Measurements from ENCODE around the gene ARL14. TPM values are rescaled to one million over a fixed set of nuclear protein-coding genes. Genes with fewer than 3 reads are reported as not detected.

The ARL14 gene
- polyA plus RNA-seq (2013, experiment 1 of 2; ENCODE audit: insufficient read length), result not detected
- polyA plus RNA-seq (2013, experiment 2 of 2; ENCODE audit: insufficient read length), result not detected

DNA sequence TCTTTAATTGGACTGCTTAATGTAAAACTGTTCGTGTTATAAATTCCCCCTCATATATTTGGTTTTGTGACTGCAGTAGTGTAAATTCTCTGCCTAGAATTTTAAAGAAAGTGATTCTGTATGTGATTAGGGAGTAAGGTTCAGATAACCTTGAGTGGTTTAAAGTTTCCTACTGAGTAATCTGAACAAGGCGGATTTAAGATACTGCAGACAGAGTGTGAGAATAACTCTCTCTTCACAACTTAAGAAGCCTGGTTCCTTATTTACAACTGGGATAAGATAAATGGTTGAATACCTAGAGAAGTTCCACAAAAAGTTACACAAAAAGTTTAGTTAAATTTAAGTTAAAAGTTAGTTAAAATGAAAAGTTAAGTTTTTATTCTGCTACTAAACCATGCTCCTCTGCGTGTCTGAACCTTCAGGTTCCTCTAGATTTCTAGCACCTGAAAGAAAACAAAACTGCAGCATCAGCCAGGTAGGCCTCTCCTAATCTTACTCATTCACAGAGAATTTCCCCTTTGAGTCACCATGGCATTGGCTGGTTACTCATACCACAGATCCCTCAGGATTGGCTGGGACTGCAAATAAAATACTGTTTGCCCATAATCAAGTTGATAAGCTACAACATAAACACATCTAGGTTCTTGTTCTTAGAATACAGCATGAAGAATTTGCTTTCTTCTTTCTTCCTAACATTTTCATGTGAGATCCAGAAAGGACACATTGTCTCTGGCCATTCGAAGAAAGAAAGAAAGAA lies at the start of gene ARL14:
Gene ARL14 (plus strand): TSS at position 614 of the 757 bp plus-strand sequence. CDS start 187 bp downstream, outside the sequence.
- peak; percentile 50 for DNase-seq

DNA sequence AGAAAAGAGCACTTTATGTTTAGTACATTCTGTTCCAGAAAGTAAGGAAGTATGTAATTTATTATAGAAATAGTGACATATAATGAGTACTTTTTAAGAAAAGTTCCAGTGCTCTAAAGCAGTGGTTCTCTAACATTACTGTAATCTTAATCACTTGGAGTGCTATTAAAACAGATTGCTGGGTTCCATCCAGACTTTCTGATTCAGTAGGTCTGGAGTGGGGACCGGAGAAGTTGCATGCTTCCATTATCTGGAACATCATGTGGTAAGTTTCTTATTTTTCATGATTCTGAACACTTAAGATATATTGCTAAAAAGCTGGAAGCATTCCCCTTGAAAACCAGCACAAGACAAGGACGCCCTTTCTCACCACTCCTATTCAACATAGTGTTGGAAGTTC lies 47.5 kb upstream of the ARL14 start:
- DNase-seq, result no peak

GRCh38 chr3:160633361-160634083 lies 43.4 kb upstream of the ARL14 start:
- DNase-seq, result no peak

DNA sequence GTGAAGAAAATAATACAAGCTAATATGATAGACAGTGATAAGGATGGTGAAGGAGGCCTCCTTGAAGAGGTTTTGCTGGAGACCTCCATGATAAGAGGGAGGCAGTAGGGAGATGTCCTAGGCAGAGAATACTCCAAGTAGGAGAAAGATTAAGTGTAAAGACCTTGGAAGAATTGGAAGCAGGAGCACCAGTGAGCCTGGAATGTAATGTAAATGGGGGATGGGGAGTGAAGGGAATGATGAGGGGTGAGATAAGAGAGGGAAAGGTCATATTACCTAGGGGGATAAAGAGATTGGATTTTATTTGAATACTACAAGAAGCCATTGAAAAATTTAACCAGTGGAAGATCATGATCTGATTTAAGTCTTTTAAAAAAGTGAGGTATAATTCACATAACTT lies 41.7 kb upstream of the ARL14 start:
- DNase-seq, result no peak

DNA sequence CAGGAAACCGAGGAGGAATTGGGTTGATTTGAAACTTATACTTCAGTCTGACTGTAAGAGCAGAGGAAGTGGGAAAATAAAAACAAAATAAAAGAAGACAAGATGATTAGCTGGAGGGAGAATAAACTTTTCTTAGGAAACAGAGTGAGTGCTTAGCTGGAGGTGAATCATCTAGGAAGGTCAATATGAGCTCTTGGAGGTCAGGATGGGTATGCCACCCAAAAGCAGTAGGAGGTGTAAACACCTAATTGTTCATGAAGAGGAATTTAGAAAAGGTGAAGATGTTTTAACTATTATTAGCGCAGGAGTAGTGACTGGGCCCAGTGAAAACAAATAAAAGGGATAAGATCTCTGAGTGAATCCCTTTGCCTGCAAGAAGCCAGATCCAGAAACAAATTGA lies 39.9 kb upstream of the ARL14 start:
- DNase-seq, result no peak

DNA sequence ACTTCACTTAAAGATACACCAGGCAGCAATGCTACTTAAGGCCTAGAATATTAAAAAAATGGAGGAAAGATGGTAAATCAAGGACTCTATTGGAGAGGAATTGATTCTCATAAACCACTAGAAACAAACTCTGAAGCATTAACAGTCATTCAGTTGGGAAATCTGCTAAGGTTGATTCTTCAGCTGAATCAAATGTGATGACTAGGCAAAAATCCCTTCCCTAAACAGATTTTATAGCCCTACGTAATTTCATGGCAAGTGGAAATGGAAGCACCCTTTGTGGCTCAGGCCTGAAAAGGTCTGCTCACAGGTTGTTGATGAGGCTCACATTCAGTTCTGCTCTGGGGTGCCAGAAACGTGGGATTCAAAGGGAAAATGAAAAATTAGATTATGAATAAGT lies 38.8 kb upstream of the ARL14 start:
- no peak for DNase-seq

DNA sequence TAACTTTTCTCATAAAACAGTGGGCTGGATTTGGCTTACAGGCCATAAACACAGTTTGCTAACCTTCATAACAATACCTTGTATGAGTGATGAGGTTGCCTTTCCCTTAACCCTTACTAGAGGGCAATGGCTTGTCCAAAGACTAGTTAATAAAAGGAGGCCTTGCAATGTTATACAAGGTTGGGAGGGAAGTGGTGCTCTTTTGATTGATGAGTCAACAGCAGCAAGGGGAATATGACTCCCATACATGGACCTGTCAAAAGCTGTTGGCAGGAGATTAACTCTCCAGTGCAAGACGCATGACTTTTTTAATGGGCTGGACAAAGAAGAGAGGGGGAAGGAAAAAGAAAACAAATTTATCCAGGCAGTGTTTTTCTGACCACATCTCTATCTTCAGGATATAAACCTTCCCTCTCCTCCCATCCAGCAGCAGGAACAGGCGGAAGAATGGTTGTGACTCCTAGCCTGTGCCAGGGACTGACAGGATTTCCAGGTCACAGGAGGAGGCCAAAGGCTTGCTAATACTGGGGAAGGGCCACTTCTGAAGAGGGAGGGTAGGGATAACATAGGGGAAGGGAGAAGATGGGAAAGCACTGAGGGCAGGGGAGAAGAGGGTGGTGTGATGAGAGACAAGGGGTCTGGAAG lies 35.2 kb upstream of the ARL14 start:
- DNase-seq, result peak; percentile 69

- no peak for DNase-seq
Measured at GRCh38 chr3:160643994-160644393, 33.0 kb upstream of the ARL14 start.

DNA sequence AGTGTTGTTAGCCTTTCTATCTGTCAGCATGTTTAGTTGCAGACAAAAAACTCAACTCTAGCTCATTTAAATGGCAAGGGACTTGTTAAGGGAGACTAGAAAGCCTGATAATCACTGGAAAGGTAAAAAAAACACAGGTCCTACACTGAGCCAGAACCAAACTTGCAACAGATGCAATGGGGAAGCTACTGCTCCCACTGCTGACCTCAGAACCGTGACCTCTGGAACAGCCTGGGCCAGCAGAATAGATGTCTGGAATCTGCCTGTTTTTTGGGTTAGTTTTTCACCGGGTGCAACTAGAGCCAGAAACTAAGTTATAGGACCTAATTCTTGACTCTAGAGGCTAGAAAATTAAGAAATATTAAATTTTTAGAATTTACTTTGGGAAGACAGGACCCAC lies 32.5 kb upstream of the ARL14 start:
- DNase-seq, result no peak

- no peak for DNase-seq
Measured at GRCh38 chr3:160648701-160649100, 28.3 kb upstream of the ARL14 start.

DNA sequence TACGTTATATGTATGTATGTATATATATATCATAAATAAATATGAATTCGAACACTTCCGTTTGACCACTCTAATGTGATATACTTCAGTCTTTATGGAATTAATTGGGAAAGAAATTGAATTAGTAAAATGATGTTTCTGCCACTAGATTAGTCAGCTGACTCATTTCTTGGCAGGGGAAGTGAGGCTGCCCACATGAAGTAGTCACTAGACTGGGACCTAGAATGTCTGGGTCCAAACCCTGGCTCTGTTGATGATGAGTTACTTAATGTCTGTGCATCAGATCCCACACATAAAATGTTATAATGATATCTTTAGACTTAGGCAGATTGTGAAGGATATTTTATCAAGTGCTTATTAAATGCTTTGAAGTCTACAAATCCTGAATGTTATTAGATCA lies 27.4 kb upstream of the ARL14 start:
- DNase-seq, result no peak

DNA sequence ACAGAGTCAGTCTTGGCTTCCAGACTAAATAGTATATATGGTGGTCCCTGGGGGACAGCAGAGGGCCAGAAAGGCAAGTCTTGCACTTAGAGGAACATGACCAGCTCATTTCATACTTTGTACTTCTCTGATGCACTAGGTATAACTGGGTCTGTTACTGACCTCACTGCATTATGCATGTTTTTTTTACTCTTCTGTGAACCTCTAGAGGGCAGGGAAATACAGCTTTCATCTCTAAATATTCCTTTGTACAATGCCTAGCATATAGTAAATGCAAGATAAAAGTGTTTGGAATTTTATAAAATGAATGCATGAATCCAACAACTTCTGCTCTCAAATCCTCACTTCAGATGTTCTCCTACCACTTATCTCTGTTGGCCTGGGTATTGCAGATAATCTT lies 23.4 kb upstream of the ARL14 start:
- no peak for DNase-seq

DNA sequence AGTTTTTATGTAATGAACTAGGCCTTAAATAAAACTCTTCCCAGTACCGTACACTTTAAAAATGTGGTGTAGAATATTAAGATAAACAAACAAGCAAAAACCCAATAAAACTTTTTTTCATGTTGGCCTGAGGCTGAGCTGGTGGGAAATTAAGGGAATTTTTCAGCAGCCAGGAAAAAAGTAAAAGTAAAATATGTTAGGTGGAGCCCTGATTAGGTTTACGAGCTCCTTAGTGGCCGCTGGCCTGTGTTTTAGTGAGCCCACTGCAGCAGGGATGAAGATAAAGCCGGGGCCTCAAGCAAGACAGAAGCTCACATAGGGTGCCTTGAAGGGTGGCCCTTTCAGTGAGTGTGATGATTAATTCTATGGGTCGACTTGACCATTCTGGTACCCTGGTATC lies 16.1 kb upstream of the ARL14 start:
- no peak for DNase-seq

- DNase-seq, result no peak
Measured at GRCh38 chr3:160661660-160662059, 15.3 kb upstream of the ARL14 start.

DNA sequence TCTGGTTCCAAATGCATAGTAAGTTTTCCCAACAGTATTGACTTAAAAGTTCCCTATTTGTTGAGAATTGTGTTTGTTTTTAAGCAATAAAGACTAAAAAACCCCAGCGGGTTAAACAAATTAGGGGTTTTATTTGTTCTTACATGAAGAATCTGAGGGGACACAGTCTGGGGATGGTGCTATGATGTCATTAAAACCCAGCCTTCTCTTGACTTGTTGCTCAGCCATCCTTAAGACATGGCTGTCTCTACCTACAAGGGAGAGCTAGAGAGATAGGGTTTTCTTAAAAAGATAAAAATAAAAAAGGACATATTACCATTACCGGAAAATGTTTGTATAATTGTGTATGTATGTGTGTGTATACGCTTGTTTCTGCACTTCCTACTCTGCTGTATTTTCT lies 11.7 kb upstream of the ARL14 start:
- no peak for DNase-seq

DNA sequence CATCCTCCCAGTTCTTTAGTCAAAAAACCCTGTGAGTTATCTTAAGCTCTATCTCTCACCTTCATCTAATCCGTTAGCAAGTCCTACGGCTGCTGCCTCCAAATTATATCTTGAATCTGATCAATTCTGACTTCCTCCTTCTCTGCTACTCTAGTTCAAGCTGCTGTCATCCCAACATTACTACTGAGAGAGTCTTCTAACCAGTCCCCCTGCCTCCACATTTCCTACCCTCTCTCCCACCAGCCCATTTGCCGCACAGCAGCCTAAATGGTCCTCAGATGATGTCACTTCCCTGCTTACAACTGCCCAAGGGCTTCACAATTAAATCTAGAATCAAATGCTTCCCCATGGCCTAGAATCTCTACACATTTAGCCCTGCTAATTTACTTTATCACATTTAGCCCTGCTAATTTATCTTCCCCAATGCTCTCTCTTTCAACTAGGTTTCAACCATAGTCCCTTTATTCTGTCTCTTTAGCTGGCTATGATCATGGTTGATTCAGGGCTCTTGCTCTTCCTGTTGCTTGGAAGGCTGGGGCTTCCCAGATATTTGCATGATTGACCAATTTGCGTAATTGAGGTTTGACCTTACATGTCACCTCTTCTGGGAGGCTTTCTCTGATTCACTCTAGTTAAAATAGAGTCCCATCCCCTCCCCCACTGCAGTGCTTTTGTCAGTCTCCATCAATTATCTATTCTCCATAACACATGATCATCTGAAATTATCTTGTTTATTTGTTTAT lies 11.0 kb upstream of the ARL14 start:
- DNase-seq, result peak; percentile 30

DNA sequence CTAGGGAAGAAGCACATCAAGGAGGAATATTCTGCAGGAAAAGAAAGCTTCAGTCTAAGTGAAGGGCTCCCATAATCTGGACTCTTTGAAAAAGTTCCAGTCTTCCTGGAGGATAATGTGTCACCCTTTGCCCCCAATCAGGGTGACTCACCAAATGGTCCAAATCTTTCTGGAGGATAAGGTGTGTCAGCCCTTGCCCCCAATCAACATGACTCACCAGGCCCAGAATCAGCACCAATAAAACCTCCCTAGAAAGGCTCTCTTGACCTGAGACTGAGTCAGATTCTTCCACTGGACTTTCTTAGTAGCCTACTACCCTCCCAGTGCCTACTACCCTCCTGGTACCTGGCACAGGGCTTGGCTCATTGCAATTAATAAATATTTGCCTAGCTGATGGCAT lies 9.5 kb upstream of the ARL14 start:
- DNase-seq, result peak; percentile 35

DNA sequence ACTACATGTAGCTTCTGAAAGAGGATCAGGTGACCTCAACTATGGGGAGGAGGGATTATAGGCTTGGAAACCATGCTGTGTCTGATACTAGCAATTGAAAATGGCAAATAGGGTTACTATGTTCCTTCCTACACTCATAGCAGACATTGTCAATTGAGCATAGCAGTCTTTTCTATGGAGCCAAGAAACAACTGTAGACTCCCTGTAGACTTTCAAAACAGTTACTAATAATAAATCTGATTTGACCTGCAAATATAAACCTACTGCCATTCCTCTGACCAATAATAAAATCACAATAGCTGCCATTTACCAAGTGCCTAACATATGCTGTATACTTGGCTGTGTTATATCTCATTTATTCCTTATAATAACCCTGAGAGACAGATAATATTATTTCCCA lies 8.5 kb upstream of the ARL14 start:
- no peak for DNase-seq

DNA sequence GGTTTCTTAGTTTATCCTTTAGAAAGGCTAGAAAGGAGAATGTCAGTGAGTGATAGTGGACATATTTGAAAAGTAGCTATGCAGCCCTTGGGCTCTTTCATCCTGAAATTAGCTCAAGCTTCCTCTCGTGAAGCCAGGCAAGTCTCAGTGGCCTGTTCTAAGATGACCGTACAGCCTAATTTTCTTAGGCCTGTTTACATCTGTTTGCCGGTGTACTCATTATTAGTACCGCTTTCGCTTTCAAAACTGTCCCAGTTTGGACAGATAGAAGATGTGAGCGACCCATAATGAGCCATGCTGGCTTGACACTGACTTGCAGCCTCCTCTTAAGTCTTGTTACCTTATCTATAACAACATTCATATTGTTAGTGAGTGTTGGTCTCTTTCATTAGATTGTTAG lies 5.7 kb upstream of the ARL14 start:
- DNase-seq, result no peak

- DNase-seq, result no peak
Measured at GRCh38 chr3:160671995-160672394, 5.0 kb upstream of the ARL14 start.

GRCh38 chr3:160673188-160673587 lies 3.8 kb upstream of the ARL14 start:
- no peak for DNase-seq

GRCh38 chr3:160675566-160676124 lies 1.3 kb upstream of the ARL14 start:
- no peak for DNase-seq

All from fibroblast of skin of back (primary cell).